ENCODE results near the gene PCNX2. TPM values are rescaled to one million over a fixed set of nuclear protein-coding genes. Genes with fewer than 3 reads are reported as not detected.

The PCNX2 gene
- total and polyA plus RNA-seq, 10 of the 15 experiments (the other 5 are each of a cell fraction or from before 2014, with no cell fraction given) = 2.1 to 16.4 (median 8.1) TPM

GRCh38 chr1:233033361-233033760, 262.2 kb downstream of the PCNX2 start:
- ChIA-PET SMC1A (ENCODE audit: uncharacterized antibody, unreplicated experiment) (no interaction called here), RAD21 (ENCODE audit: unreplicated experiment) (no interaction called here), POLR2A (no interaction called here), CTCF (no interaction called here)
- H3K4me3 ChIP-seq = no peak overlapping the region
- H3K79me2 ChIP-seq (ENCODE audit: control insufficient read depth, insufficient read depth, low read length) = no peaks in the 10 kb centered on the region
- no peaks in the 10 kb centered on the region for H4K20me1 ChIP-seq (ENCODE audit: control insufficient read depth, insufficient read depth)
- intact Hi-C loops (cut with micrococcal nuclease; ENCODE audit: unreplicated experiment) = no loop called here
- no peak overlapping the region for H2AFZ ChIP-seq (ENCODE audit: control insufficient read depth, low read depth, low read length)
- H3K36me3 ChIP-seq (ENCODE audit: control insufficient read depth in 2 of 2, insufficient read depth in 2 of 2, low read length in 1 of 2) = no peaks in the 10 kb centered on the region
- FAIRE-seq (no peak), ATAC-seq (no peak), DNase-seq (ENCODE audit: low read depth, low spot score) (no peak)
- H3K9me3 ChIP-seq (replicated peaks; ENCODE audit: control insufficient read depth, insufficient read depth, low read length) = no peaks in the 10 kb centered on the region
- no TSS peak for BruUV-seq (replicated peaks)
- H3K4me1 ChIP-seq (ENCODE audit: control insufficient read depth, insufficient read depth, low read length) = no peaks in the 10 kb centered on the region
- H3K27me3 ChIP-seq (replicated peaks in 1 of 2; ENCODE audit: control insufficient read depth in 2 of 2, insufficient read depth in 2 of 2, low read length in 1 of 2) = no peaks in the 10 kb centered on the region
- H3K27ac ChIP-seq (ENCODE audit: control insufficient read depth, insufficient read depth) = no peak overlapping the region
- WGBS (ENCODE audit: insufficient coverage, insufficient replicate concordance, low lambda C conversion rate, missing lambda C conversion rate) = 75% methylated on average over 3 of the region's 3 CpGs
- H3K9ac ChIP-seq (ENCODE audit: control insufficient read depth, insufficient read depth, low read length) = no peak overlapping the region
- no peak overlapping the region for H3K4me2 ChIP-seq (ENCODE audit: control insufficient read depth, insufficient read depth)
- in situ Hi-C loops (cut with MboI) = no loop called here
- TF ChIP-seq KDM1A (IDR thresholded peaks at IDR 0.05; ENCODE audit: borderline replicate concordance) (no peak), NFYA (IDR thresholded peaks at IDR 0.05; ENCODE audit: borderline replicate concordance, low read depth, low read length) (no peak), SREBF1 (IDR thresholded peaks at IDR 0.05; ENCODE audit: low read length) (no peak), POU2F2 (IDR thresholded peaks at IDR 0.05; ENCODE audit: borderline replicate concordance, low read depth, low read length) (no peak), E2F4 (IDR thresholded peaks at IDR 0.05; ENCODE audit: low read depth, low read length) (no peak), POLR2AphosphoS5 (IDR thresholded peaks at IDR 0.05; ENCODE audit: low read length) (no peak), CBFB (IDR thresholded peaks at IDR 0.05; ENCODE audit: low read depth) (no peak), STAT1 (conservative IDR thresholded peaks at IDR 0.05) (no peak), ZBTB40 (IDR thresholded peaks at IDR 0.05; ENCODE audit: borderline replicate concordance) (no peak), MEF2A (IDR thresholded peaks at IDR 0.05; ENCODE audit: insufficient read depth, low read depth, low read length) (no peak), TCF3 (IDR thresholded peaks at IDR 0.05; ENCODE audit: borderline replicate concordance, insufficient read depth, low read depth, low read length) (no peak), ZZZ3 (IDR thresholded peaks at IDR 0.05; ENCODE audit: control insufficient read depth, insufficient read length, low read depth) (no peak)
- TF ChIP-seq, protein P1, sequence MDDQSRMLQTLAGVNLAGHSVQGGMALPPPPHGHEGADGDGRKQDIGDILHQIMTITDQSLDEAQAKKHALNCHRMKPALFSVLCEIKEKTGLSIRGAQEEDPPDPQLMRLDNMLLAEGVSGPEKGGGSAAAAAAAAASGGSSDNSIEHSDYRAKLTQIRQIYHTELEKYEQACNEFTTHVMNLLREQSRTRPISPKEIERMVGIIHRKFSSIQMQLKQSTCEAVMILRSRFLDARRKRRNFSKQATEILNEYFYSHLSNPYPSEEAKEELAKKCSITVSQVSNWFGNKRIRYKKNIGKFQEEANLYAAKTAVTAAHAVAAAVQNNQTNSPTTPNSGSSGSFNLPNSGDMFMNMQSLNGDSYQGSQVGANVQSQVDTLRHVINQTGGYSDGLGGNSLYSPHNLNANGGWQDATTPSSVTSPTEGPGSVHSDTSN (IDR thresholded peaks at IDR 0.05; ENCODE audit: insufficient replicate concordance, low read depth, low read length) = no peak
- TF ChIP-seq, protein P2, sequence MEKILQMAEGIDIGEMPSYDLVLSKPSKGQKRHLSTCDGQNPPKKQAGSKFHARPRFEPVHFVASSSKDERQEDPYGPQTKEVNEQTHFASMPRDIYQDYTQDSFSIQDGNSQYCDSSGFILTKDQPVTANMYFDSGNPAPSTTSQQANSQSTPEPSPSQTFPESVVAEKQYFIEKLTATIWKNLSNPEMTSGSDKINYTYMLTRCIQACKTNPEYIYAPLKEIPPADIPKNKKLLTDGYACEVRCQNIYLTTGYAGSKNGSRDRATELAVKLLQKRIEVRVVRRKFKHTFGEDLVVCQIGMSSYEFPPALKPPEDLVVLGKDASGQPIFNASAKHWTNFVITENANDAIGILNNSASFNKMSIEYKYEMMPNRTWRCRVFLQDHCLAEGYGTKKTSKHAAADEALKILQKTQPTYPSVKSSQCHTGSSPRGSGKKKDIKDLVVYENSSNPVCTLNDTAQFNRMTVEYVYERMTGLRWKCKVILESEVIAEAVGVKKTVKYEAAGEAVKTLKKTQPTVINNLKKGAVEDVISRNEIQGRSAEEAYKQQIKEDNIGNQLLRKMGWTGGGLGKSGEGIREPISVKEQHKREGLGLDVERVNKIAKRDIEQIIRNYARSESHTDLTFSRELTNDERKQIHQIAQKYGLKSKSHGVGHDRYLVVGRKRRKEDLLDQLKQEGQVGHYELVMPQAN (conservative IDR thresholded peaks at IDR 0.05) = no peak
- TF ChIP-seq, protein P3, sequence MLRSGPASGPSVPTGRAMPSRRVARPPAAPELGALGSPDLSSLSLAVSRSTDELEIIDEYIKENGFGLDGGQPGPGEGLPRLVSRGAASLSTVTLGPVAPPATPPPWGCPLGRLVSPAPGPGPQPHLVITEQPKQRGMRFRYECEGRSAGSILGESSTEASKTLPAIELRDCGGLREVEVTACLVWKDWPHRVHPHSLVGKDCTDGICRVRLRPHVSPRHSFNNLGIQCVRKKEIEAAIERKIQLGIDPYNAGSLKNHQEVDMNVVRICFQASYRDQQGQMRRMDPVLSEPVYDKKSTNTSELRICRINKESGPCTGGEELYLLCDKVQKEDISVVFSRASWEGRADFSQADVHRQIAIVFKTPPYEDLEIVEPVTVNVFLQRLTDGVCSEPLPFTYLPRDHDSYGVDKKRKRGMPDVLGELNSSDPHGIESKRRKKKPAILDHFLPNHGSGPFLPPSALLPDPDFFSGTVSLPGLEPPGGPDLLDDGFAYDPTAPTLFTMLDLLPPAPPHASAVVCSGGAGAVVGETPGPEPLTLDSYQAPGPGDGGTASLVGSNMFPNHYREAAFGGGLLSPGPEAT (IDR thresholded peaks at IDR 0.05; ENCODE audit: low read depth) = no peak

Data from GM12878 (cell line).